Measurements from ENCODE around the gene LPXN.

LPXN gene

DNA sequence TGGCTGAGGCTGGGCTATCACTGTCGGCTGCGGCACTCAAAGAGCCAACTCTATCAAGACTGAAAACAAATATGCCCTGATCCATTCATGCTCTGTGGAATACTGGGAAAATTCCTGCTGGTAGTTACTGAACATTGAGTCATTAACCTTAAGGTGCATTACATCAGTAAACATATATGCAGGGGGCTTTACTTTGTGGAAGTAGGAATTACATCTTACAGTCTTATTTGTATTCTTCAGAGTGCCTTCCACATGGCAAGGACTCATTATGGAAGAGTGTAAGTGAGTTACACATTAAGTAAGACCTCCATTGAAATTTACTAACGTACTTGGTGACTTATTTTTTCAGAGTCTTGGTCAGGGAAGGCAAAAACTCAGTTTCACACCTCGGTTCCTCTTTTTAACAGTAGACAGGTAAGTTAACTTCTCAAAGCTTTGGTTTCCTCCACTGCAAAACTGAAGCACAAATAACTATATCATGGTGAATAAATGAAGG, 72.2 kb downstream of the LPXN start:
- DNase-seq (ENCODE audit: low read depth in 1 of 2, low spot score in 1 of 2), result no peak
- no peak for TF ChIP-seq JUND (IDR thresholded peaks at IDR 0.05; ENCODE audit: low read depth)
- in situ Hi-C loops (cut with HindIII; ENCODE audit: low pct_unique_long_range_greater_than_20kb, low sequenced_read_pairs), result no loop called here

DNA sequence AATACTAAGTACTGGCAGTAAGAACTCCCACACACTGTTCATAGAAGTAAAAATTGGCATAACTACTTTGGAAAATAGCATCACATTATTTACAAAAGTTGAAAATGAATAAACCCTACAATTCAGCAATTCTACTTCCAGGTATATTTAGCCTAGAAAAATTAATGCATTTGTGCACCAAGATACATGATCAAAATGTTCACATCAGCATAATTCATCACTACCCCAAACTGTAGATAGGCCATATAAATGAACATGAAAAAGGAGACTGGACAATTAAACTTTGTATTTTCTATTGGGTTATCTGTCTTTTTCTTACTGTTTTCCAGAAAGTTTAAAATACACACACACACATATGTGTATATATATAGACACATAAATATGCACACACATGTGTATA, 73.7 kb downstream of the LPXN start:
- no peak for TF ChIP-seq JUND (IDR thresholded peaks at IDR 0.05; ENCODE audit: low read depth)
- in situ Hi-C loops (cut with HindIII; ENCODE audit: low pct_unique_long_range_greater_than_20kb, low sequenced_read_pairs), result no loop called here

DNA sequence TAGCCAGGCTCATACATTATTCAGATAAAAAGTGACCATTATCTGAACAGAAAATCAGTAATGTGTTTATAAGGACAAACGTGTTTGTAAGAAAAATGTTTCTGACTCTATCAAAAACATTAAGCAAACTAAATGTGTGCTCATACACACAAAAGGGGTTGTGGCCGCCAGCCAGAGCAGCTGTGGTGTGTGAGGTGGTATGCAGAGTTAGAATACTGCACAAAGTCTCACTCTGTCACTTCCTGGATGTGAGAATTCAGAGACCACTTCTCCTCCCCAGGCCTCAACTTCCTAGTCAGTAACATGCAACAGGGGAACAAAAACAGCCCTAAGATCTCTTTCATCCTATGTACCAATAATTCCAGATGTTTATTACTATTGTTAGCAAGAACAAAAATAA, 77.2 kb downstream of the LPXN start:
- DNase-seq (ENCODE audit: low read depth in 1 of 2, low spot score in 1 of 2), result no peak
- in situ Hi-C loops (cut with HindIII; ENCODE audit: low pct_unique_long_range_greater_than_20kb, low sequenced_read_pairs), result no loop called here
- TF ChIP-seq JUND (IDR thresholded peaks at IDR 0.05; ENCODE audit: low read depth), result no peak

More for the DNA sequence above, 73.7 kb downstream of the LPXN start:
- DNase-seq (ENCODE audit: low read depth in 1 of 2, low spot score in 1 of 2), result no peak

DNA sequence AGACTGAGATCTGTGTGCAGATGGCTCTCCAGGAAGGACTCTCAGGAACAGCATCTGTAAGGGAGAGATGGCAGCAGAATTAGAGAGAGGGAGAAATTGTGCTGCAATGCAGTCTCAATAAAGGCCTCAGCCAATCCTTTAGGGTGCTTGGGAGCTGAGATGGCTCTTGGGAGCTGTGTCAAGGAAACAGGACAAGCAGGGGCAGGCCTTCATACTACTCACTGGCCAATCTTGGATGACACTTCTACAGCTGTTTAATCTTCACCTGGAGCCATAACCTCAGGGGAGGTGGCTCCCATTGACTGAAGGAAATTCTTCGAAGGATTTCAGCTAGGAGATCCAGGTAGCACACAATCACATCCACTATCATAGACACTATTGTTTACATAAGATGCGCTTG, 77.7 kb downstream of the LPXN start:
- in situ Hi-C loops (cut with HindIII; ENCODE audit: low pct_unique_long_range_greater_than_20kb, low sequenced_read_pairs), result no loop called here
- DNase-seq (ENCODE audit: low read depth in 1 of 2, low spot score in 1 of 2), result no peak
- TF ChIP-seq JUND (IDR thresholded peaks at IDR 0.05; ENCODE audit: low read depth), result no peak

DNA sequence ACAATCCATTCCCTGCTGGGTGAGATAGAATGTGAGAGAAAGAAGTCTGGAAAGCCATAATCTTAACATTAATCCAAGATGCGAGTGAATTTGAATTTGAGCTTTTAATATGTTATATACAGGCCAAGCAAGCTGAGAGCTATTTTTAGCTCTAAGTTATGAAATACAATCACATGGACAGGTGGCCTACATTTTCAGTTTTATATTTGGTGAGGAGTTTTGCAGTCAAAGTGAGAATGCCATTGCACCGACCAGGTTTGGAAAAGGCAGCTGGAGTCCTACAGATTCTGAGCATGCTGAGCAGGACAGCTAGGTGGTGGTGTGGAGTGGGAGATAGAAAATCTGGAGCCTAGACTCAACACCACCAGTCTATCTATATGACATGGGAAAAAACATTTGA, 79.8 kb downstream of the LPXN start:
- in situ Hi-C loops (cut with HindIII; ENCODE audit: low pct_unique_long_range_greater_than_20kb, low sequenced_read_pairs), result no loop called here
- no peak for TF ChIP-seq JUND (IDR thresholded peaks at IDR 0.05; ENCODE audit: low read depth)
- no peak for DNase-seq (ENCODE audit: low read depth in 1 of 2, low spot score in 1 of 2)

DNA sequence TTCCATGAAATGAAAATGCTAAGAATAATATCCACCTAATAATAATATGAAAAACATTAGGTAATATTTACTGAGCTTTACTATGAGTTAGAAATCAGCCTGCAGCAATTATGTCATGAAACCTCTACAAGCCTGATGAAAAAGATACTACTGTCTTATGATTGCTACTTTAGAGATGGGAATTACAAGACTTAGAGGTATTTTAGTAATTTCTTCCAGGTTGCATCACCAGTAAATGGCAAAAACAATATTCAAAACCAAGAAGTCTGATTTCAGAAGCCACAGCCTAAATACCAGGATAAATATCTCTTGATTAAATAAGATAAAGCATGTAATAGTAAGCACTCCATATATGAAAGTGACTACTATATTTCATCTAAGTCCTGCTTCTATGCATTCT, 81.6 kb downstream of the LPXN start:
- in situ Hi-C loops (cut with HindIII; ENCODE audit: low pct_unique_long_range_greater_than_20kb, low sequenced_read_pairs), result no loop called here

DNA sequence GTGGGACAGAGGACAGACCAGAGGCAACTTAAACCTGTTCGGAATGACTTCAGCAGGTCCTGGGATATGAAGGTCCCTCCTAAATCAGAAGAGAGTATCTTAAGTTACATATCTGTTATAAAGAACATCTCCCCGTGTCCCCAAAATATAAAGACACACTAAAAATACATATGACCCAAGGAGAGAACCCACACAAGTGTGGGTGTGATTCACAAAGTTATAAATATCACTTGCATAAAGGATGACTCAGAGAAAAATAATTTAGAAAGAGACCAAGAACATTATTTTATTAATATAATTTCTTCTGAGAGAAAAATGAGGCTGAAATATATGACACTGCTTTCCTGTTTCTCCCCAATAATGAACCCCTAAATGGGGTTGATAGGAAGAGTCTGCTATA, 82.0 kb downstream of the LPXN start:
- no peak for DNase-seq (ENCODE audit: low read depth in 1 of 2, low spot score in 1 of 2)
- no peak for TF ChIP-seq JUND (IDR thresholded peaks at IDR 0.05; ENCODE audit: low read depth)
- in situ Hi-C loops (cut with HindIII; ENCODE audit: low pct_unique_long_range_greater_than_20kb, low sequenced_read_pairs), result no loop called here

More for the DNA sequence above, 81.6 kb downstream of the LPXN start:
- TF ChIP-seq JUND (IDR thresholded peaks at IDR 0.05; ENCODE audit: low read depth), result no peak
- no peak for DNase-seq (ENCODE audit: low read depth in 1 of 2, low spot score in 1 of 2)

DNA sequence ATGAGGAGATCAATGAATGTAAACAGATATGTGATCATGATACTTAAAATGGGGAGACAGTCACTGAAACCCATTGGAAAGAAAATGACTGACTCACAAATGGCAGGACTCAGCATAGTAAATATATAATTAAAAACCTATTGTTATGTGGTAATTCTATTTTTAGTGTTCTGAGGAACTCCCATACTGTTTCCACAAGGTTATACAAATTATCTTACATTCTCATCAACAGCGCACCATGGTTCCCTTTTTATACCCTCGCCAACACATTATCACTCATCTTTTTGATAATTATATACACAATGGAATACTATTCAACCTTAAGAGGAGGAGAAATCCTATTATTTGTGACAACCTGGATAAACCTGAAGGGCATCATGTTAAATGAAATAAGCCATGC, 84.8 kb downstream of the LPXN start:
- TF ChIP-seq JUND (IDR thresholded peaks at IDR 0.05; ENCODE audit: low read depth), result no peak
- in situ Hi-C loops (cut with HindIII; ENCODE audit: low pct_unique_long_range_greater_than_20kb, low sequenced_read_pairs), result no loop called here
- no peak for DNase-seq (ENCODE audit: low read depth in 1 of 2, low spot score in 1 of 2)

DNA sequence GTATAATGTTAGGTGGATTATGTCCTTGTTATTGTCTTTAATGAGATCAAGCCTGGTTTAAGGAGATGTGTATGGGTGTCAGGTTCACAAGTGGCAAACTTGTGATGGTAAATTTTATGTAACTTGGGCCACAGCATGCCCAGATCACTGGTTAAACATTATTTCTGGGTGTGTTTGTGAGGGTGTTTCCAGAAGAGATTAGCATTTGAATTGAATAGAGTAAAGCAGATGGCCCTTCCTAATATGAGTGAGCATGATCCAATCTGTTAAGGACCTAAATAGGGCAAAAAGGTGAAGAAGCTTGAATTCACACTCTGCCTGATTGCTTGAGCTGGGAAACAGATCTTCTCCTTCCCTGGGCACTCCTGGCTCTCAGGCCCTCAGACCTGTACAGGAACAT, 88.5 kb downstream of the LPXN start:
- no peak for TF ChIP-seq JUND (IDR thresholded peaks at IDR 0.05; ENCODE audit: low read depth)
- in situ Hi-C loops (cut with HindIII; ENCODE audit: low pct_unique_long_range_greater_than_20kb, low sequenced_read_pairs), result no loop called here
- DNase-seq (ENCODE audit: low read depth in 1 of 2, low spot score in 1 of 2), result no peak

DNA sequence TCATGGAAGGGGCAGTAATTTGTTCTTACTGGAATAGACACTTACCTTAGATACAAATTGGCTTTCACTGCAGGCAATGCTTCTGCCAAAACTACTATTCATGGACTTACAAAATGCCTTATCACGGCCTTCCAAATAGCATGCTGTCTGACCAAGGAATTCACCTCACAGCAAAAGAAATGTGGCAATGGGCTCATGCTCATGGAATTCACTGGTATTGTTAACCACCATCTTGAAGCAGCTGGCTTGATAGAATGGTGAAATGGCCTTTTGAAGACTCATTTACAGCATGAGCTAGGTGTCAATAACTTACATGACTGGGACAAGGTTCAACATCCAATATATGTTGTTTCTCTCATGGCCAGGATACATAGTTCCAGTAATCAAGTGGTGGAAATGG, 89.7 kb downstream of the LPXN start:
- TF ChIP-seq JUND (IDR thresholded peaks at IDR 0.05; ENCODE audit: low read depth), result no peak
- in situ Hi-C loops (cut with HindIII; ENCODE audit: low pct_unique_long_range_greater_than_20kb, low sequenced_read_pairs), result no loop called here
- DNase-seq (ENCODE audit: low read depth in 1 of 2, low spot score in 1 of 2), result no peak
